Activated T-helper 1 cell treated with Interleukin-2 at 50 U/mL for 16 hours (primary cell): ENCODE measurements around the gene CLDN3.
A peak's percentile ranks its signal among the peaks of the same experiment; 100 is the strongest.
"Not testable (repeated sequence)": the region's sequence is repeated elsewhere in the genome, so short reads cannot be mapped to it uniquely, and the experiment has no call there.

ENCODE experiments used
- DNase-seq: peaks from one replicate; pipeline ENCODE4 v3.0.0-alpha.2; 2020; ENCODE audit warnings: low read depth

The CLDN3 gene, protein sequence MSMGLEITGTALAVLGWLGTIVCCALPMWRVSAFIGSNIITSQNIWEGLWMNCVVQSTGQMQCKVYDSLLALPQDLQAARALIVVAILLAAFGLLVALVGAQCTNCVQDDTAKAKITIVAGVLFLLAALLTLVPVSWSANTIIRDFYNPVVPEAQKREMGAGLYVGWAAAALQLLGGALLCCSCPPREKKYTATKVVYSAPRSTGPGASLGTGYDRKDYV

GRCh38 chr7:73770002-73770859, at the start of gene CLDN3:
Gene CLDN3, minus strand, starts transcription at chr7:73770270. Its CDS starts 221 bp downstream, at chr7:73770049.
- DNase-seq, result no peak

- no peak for DNase-seq
These were observed 47.1 kb upstream of the CLDN3 start for GRCh38 chr7:73817121-73817520.

GRCh38 chr7:73815436-73815835, 45.4 kb upstream of the CLDN3 start:
- DNase-seq, result no peak

DNA sequence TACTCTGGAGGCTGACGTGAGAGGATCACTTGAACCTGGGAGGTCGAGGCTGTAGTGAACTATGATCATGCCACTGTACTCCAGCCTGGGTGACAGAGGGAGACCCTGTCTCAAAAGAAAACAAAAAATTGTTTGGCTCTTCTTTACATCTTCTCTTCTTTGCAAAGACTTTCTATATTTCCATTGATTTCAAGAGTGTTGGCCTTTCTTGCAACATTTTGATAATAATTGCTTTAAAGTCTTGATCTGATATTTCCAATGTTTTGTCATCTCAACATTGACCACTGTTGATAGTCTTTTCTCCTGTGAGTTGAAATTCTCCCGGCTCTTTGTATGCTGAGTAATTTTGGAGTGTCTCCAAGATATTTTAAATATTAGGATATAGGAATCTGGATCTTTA, 42.9 kb upstream of the CLDN3 start:
- no peak for DNase-seq

DNA sequence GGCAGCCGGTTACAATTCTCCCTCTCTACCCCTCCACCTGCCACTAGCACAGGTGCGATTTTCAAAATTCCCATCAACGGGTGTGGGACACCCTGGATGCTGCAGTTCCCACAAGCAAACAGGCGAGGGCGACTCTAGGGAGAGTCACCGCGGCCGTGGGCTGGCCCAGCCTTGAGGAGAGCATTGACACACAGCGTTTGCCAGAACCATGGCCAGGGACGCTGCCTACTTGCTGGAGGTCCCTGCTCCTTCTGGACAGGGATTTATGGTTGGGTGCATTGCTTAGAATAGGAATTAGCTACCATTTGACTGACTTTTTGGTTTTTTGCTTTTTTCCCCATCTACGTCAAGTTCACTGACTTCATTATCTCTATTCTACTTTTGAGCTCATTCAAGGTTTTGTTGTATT, 41.7 kb upstream of the CLDN3 start:
- peak; percentile 25 for DNase-seq

- no peak for DNase-seq
These were observed 40.9 kb upstream of the CLDN3 start for GRCh38 chr7:73810998-73811360.

DNA sequence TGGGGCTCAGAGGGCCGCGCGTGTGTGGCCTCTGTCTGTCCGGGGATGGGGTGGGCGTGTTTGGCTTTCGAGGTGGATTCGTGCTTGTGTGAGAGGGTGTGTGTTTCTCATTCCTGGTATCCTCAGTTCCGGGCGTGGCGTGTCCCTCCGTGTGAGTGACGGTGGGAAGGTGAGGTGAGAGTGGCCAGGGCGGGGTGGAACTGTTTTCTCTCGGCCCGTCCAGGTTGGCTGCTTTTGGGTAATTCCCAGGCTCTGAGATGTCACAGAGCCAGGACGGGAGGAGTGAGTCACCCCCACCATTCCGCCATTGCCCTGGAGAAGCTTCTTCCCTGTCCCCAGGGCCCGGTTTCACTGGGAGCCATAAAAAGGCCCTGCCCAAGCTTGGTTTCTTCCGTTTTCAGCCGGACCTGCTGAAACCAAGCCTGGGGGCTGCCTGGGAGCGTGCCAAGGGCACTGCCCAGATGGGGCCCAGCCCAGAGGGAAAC, 39.4 kb upstream of the CLDN3 start:
- no peak for DNase-seq

DNA sequence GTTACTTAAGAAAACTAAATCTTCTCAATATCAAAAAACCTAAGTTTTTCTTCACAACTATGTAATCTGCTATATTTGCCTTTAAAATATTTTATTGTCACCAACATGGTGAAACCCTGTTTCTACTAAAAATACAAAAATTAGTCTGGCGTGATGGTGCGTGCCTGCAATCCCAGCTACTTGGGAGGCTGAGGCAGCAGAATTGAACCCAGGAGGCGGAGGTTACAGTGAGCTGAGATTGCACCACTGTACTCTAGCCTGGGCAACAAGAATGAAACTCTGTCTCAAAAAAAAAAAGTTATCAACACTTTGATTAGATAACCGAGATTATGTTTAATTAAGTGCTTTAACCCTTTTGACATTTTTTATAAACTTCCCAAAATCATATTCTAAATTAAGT, 32.4 kb upstream of the CLDN3 start:
- no peak for DNase-seq

GRCh38 chr7:73801577-73801976, 31.5 kb upstream of the CLDN3 start:
- DNase-seq, result no peak

- DNase-seq, result no peak
These were observed 29.4 kb upstream of the CLDN3 start for GRCh38 chr7:73799282-73800141.

GRCh38 chr7:73797176-73797575, 27.1 kb upstream of the CLDN3 start:
- not testable (repeated sequence) for DNase-seq

DNA sequence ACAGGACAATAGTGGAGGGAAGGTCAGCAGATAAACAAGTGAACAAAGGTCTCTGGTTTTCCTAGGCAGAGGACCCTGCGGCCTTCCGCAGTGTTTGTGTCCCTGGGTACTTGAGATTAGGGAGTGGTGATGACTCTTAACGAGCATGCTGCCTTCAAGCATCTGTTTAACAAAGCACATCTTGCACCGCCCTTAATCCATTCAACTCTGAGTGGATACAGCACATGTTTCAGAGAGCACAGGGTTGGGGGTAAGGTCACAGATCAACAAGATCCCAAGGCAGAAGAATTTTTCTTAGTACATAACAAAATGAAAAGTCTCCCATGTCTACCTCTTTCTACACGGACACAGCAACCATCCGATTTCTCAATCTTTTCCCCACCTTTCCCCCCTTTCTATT, 26.6 kb upstream of the CLDN3 start:
- not testable (repeated sequence) for DNase-seq

- not testable (repeated sequence) for DNase-seq
These were observed 25.1 kb upstream of the CLDN3 start for GRCh38 chr7:73795188-73795587.

GRCh38 chr7:73791170-73791690, 21.2 kb upstream of the CLDN3 start:
- DNase-seq, result not testable (repeated sequence)

DNA sequence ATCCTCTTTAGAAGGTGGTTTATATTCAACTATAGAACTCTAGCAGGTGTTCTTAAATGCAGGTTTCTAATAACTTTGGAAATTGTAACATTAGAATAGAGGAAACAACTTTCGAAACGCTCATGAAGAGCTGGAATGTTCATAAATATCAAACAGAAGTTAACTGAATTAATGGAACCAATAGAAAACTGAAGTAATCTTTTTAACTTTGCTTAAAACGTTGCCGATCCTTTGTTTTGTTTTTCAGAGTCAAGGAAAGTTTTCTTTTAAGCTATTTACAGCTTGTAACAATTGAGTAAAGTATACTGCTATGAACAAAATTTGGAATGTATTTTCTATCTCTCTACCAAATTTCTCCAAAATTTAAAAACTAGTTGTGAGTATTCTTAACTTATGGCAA, 19.0 kb upstream of the CLDN3 start:
- no peak for DNase-seq

DNA sequence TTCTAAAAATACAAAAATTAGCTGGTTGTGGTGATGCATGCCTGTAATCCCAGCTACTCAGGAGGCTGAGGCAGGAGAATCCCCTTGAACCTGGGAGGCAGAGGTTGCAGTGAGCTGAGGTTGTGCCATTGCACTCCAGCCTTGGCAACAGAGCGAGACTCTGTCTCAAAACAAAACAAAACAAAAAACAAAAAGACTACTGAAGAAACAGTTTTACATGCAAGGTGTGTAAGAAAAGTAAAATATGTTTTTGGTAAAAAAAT, 17.6 kb upstream of the CLDN3 start:
- DNase-seq, result not testable (repeated sequence)

GRCh38 chr7:73786588-73786987, 16.5 kb upstream of the CLDN3 start:
- DNase-seq, result no peak

GRCh38 chr7:73779517-73779916, 9.4 kb upstream of the CLDN3 start:
- no peak for DNase-seq

DNA sequence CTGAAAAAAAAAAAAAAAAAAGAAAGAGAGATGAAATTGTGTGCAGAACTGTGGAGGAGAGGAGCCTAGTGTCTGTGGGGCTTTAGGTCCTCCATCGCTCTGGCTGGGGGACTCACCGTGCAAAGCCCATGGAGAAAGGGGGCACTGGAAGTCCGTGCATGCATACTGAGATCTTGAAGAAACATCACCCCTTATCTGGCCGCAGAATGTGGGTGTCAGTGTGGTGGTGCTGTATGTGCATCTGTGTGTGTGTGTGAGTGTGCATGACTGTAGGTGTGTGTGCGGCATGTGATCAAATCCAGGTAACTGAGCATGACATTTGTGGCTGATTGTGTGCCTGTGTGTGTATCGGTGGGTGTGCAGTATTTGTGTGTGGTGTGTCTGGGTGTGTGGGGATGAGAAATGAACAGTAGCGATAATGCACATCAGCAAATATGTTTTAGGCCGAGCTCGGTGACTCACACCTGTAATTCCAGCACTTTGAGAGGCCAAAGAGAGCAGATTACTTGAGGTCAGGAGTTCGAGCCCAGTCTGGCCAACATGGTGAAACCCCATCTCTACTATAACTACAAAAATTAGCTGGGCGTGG, 8.8 kb upstream of the CLDN3 start:
- DNase-seq, result no peak

GRCh38 chr7:73774923-73775322, 4.9 kb upstream of the CLDN3 start:
- DNase-seq, result no peak

GRCh38 chr7:73773700-73774517, 3.8 kb upstream of the CLDN3 start:
- no peak for DNase-seq
